Measurements from ENCODE around the gene NTSR1. TPM values are rescaled to one million over a fixed set of nuclear protein-coding genes. Genes with fewer than 3 reads are reported as not detected.

NTSR1 gene
- total and polyA plus RNA-seq, 8 donors = 0.06 to 15.9 (median 0.28) TPM; not detected in 5

DNA sequence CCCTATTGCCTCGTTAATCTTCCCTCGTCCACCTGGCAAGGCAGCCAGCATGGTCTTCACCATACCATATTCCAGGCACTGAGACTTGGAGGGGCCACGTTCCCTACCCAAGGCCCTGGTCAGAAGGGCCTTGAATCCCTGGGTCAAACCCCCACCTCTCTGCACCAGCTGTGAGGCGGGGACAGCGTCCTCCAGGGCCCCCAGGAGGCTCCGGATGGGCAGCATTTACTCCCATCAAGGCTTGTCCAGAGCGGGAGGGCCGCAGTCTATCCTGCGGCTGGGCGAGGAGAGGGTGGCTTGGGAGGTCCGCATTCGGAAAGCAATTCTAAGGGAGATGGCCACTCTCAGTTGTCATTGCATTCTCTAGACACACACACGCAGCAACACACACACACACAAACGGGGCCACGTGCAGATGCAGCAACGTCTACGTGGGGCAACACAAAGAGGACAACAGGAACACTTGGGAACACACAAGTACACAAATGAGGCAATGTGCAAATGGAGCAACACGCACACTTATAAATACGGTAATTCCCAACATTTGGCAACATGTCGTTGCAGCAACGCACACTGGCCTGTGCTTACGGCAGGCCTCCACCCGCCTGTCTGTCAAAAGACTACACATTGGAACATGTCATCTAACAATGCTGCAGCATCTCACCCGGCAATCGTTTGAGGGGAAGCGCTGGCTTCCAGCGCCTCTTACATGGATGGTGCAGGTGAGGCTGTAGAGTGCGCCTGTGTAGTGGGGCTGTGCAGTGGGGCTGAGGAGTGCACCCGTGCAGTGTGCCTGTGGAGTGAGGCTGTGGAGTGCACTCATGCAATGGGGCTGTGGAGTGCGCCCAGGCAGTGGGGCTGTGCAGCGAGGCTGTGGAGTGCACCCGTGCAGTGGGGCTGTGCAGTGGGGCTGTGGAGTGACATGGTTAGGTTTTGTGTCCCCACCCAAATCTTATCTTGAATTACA is 12.9 kb upstream of the NTSR1 start:
- TF ChIP-seq POLR2AphosphoS5 (IDR thresholded peaks at IDR 0.05) = no peak
- no peak for TF ChIP-seq EP300 (IDR thresholded peaks at IDR 0.05)
- no peak for TF ChIP-seq POLR2A (IDR thresholded peaks at IDR 0.05)
- TF ChIP-seq, protein P1, sequence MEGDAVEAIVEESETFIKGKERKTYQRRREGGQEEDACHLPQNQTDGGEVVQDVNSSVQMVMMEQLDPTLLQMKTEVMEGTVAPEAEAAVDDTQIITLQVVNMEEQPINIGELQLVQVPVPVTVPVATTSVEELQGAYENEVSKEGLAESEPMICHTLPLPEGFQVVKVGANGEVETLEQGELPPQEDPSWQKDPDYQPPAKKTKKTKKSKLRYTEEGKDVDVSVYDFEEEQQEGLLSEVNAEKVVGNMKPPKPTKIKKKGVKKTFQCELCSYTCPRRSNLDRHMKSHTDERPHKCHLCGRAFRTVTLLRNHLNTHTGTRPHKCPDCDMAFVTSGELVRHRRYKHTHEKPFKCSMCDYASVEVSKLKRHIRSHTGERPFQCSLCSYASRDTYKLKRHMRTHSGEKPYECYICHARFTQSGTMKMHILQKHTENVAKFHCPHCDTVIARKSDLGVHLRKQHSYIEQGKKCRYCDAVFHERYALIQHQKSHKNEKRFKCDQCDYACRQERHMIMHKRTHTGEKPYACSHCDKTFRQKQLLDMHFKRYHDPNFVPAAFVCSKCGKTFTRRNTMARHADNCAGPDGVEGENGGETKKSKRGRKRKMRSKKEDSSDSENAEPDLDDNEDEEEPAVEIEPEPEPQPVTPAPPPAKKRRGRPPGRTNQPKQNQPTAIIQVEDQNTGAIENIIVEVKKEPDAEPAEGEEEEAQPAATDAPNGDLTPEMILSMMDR (IDR thresholded peaks at IDR 0.05) = no peak
- 77 to 85% (median 80%) methylated on average over 26 to 32 of the region's 32 CpGs for WGBS, 5 donors
- no peaks in the 10 kb centered on the region for H3K36me3 ChIP-seq
- intact Hi-C loops (cut with DNase I; ENCODE audit: low total_unique reads) = no loop called here
- H3K27ac ChIP-seq = no peak overlapping the region
- H3K4me1 ChIP-seq = no peaks in the 10 kb centered on the region
- H3K4me3 ChIP-seq = no peak overlapping the region
- H3K27me3 ChIP-seq = peaks cover 0 to 46% (median 13%) of the 10 kb centered on the region in 3 donors
- H3K9me3 ChIP-seq = no peaks in the 10 kb centered on the region
- no peak for DNase-seq

DNA sequence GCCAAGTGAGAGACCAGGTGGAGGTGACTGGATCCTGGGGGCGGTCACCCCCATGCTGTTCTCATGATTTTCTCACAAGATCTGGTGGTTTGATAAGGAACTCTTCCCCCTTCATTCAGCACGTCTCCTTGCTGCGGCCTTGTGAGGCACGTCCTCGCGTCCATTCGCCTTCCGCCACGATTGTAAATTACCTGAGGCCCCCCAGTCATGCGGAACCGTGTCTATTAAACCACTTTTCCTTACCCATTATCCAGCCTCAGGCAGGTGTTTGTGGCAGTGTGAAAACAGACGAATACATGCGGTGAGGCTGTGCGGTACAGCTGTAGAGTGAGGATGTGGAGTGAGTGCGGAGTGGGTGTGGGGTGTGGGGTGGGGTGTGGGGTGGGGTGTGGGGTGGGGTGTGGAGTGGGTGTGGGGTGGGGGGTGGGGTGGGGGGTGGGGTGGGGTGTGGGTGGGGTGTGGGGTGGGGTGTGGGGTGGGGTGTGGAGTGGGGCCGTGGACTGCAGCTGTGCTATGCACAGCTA is 12.1 kb upstream of the NTSR1 start:
- intact Hi-C loops (cut with DNase I; ENCODE audit: low total_unique reads) = no loop called here
- TF ChIP-seq POLR2AphosphoS5 (IDR thresholded peaks at IDR 0.05) (no peak), POLR2A (IDR thresholded peaks at IDR 0.05) (no peak), EP300 (IDR thresholded peaks at IDR 0.05) (no peak)
- TF ChIP-seq, protein P1 (IDR thresholded peaks at IDR 0.05) = no peak
- Histone ChIP-seq H3K36me3 (no peaks in the 10 kb centered on the region), H3K4me1 (no peaks in the 10 kb centered on the region), H3K27me3 (peaks cover 0 to 44% (median 13%) of the 10 kb centered on the region in 3 donors), H3K27ac (no peak overlapping the region), H3K9me3 (no peaks in the 10 kb centered on the region), H3K4me3 (no peak overlapping the region)
- no peak for DNase-seq
- WGBS, 5 donors = 73 to 81% (median 80%) methylated on average over 15 to 16 of the region's 16 CpGs

DNA sequence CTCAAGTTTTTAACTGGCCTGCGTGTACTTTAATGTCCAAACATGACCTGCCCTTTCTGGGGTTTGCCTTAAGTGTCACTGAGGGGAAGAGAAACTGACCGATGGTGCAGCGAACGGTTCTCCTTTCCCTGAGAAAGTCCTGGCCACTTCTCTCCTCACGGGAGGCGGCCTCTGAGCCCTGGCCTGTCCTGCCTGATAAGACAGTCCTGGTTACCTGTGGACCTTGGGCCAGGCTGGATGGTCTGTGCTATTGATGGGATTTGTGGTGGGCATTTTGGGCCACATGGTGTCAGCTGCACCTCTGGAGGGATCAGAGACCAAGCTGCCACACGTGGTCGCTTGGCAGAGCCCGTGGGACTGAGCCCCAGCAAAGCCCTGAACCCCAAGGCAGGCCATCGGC is 11.6 kb upstream of the NTSR1 start:
- no peaks in the 10 kb centered on the region for H3K36me3 ChIP-seq
- 72 to 88% (median 76%) methylated on average over 10 of the region's 10 CpGs for WGBS, 5 donors
- no peak overlapping the region for H3K27ac ChIP-seq
- intact Hi-C loops (cut with DNase I; ENCODE audit: low total_unique reads) = no loop called here
- no peaks in the 10 kb centered on the region for H3K9me3 ChIP-seq
- TF ChIP-seq EP300 (IDR thresholded peaks at IDR 0.05) (no peak), POLR2AphosphoS5 (IDR thresholded peaks at IDR 0.05) (no peak)
- DNase-seq = no peak
- H3K4me3 ChIP-seq = no peak overlapping the region
- peaks cover 0 to 39% (median 11%) of the 10 kb centered on the region in 3 donors for H3K27me3 ChIP-seq
- no peaks in the 10 kb centered on the region for H3K4me1 ChIP-seq

DNA sequence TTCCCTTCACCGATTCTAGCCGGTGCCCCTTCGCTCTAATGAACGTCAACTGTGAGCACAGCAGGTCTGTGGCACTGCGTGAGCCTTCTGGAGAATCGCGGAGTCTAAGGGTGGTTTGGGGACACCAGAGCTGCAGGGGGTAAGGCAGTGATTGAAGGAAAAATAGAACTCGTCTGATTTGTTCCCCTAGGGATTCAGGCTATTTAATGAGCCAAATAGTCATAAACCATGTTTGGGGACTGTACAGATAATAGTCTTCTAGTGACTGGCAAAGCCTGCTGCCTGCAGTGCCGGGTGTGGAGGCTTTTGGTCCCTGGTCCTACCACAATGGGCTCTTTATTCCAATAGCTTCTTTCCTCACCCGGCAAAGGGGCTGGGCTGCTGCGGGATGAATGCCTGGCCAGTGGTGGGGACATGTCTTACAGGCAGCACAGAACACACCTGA is 11.1 kb upstream of the NTSR1 start:
- H3K27ac ChIP-seq = no peak overlapping the region
- no peaks in the 10 kb centered on the region for H3K36me3 ChIP-seq
- H3K9me3 ChIP-seq = no peaks in the 10 kb centered on the region
- DNase-seq = no peak
- WGBS, 5 donors = 65 to 76% (median 70%) methylated on average over 11 of the region's 11 CpGs
- H3K4me1 ChIP-seq = no peaks in the 10 kb centered on the region
- H3K4me3 ChIP-seq = no peak overlapping the region
- intact Hi-C loops (cut with DNase I; ENCODE audit: low total_unique reads) = no loop called here
- H3K27me3 ChIP-seq = peaks cover 0 to 34% (median 8%) of the 10 kb centered on the region in 3 donors
- no peak for TF ChIP-seq POLR2AphosphoS5 (IDR thresholded peaks at IDR 0.05)
- no peak for TF ChIP-seq EP300 (IDR thresholded peaks at IDR 0.05)
- TF ChIP-seq, protein P1 (IDR thresholded peaks at IDR 0.05) = no peak
- TF ChIP-seq POLR2A (IDR thresholded peaks at IDR 0.05) = no peak
